GM18507 (cell line): ENCODE results near the gene DIPK1B.
"Not testable (repeated sequence)": the region's sequence is repeated elsewhere in the genome, so short reads cannot be mapped to it uniquely, and the experiment has no call there.

Source experiments
- DNase-seq: peaks from one replicate; pipeline ENCODE4 v3.0.0; 2011; ENCODE audit warnings: low read depth; ENCODE audit not compliant: insufficient read length; ENCODE audit errors: extremely low spot score
- FAIRE-seq: peaks from 2 replicates; lab custom pipeline; 2011; peaks lifted over from hg19 to GRCh38; lab: Jason Lieb, UNC

DIPK1B gene

DNA sequence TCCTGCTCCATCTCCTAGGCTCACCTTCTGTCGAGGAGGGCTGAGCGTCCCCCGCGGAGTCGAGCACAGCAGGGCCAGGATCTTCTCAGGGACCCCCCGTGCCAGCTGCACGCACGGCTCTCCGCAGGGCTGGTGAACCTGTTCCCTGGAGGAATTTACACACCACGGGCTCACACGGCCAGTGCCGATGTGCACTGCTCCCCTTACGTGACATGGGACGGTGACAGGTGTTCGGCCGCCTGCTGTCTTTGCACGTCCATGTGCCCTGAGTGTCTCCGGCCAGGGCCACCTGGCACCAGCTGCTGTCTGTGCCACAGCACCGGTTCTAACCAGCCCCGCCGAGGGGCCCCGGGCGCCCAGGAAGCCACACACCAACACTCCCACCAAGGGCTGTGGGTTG is 16.4 kb upstream of the DIPK1B start:
- no peak for FAIRE-seq
- DNase-seq: no peak

DNA sequence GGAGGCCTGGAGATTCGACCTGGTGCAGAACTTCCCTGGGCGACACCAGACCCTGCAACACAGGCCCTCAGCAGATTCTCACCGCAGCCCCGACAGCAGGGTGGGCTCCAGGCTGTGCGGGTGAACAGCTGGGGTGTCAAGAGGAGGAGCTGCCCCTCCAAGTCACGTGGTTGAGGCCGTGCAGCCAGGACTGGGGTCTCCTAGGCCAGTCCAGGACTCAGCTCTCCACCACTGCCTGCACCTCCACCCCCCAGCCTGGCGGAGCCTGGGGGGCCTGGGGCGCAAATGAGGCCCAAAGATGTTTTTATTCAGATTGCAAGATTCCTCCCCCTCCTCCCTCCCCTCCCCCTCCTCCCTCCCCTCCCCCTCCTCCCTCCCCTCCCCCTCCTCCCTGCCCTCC is 15.9 kb upstream of the DIPK1B start:
- DNase-seq: no peak
- no peak for FAIRE-seq

DNA sequence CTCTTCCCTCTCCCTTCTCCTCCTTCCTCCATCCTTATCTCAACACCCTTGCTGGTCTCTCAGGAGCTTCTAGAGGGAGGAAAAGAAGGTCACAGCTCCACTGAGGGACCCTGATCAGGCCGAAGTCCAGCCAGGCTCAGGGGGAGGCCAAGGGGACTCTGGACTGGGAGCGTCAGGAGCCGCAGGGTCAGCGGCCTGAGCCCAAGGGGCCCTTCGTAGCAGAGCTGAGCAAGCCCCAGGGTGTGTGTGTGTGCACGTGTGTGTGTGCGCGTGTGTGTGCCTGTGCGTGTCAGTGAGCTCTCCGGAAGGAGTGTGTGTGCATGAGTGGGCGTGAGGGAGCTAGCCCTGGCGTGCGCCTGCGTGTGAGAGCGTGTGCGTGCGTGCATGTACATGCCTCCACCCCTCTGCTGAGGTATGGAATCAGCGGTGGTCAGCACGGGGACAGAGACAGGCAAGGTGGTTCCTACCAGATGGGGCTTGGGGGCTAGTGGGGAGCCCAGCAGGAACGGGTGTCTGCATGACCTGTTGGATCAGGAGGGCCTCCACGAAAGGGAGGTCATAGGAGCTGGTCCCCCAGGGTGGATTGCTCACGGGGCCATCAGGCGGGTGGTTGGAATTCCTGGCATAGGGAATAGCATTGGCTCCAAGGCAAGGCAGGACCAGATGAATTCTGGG is 15.1 kb upstream of the DIPK1B start:
- FAIRE-seq: no peak
- DNase-seq: no peak

DNA sequence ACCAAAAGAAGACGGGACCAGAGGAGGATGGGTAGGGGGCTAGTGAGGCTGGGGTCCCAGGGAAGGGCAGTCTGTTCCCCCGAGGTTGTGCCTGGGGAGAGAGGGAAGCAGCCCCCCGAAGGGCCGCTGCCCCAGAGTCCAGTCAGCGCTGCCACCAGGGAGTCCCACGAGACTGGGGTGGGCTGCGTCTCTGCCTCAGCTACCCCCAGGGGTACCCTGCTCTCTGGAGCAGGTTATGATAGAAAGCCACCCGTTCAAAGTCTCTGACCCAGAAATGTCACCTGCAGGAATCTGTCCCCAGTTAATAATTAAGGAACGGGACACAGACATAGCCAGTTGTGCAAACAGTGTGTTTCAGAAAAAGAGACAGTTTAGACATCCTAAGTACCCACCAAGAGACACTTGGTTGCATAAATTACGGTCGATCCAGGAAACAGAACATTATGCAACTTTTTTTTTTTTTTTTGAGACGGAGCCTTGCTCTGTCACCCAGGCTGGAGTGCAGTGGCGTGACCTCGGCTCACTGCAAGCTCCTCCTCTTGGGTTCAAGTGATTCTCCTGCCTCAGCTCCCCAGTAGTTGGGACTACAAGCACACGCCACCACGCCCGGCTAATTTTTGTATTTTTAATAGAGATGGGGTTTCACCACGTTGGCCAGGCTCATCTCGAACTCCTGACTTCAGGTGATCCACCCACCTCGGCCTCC is 14.4 kb upstream of the DIPK1B start:
- FAIRE-seq: no peak
- no peak for DNase-seq

DNA sequence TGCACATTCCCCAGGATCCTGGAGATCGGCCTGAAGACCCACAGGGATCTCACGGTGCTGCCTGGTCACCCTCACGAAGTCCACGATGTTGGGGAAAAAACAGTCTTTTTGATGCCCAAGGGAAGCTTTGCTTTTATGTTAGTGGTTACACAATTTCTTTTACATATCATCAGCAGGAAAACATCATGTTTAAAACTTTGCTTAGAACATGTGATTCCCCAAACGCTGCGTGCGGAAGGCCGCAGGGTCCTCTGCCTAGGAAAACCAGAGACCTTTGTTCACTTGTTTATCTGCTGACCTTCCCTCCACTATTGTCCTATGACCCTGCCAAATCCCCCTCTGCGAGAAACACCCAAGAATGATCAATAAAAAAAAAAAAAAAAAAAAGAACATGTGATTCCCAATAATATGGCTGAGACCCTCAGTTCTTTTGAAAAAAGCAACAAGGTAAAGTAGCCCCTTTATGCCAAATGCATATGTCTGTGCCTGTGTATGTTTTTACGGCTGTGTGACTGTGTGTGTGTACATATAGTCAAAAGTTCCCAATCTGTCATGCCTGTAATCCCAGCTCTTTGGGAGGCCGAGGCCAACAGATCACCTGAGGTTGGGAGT is 13.6 kb upstream of the DIPK1B start:
- DNase-seq (no peak), FAIRE-seq (no peak)

DNA sequence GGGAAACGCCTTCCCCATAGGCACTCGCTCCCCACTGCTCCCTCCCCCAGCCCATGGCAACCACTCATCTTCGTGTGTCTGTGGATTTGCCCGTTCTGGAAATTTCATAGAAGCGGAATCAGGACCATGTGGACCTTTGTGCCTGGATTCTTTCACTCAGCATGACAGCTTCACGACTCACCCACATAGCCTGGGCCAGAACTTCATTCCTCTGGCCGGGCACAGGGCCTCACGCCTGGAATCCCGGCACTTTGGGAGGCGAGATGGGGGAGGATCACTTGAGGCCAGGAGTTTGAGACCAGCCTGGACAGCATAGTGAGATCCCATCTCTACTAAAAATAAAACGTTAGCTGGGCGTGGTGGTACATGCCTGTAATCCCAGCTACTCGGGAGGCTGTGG is 12.1 kb upstream of the DIPK1B start:
- FAIRE-seq (no peak), DNase-seq (no peak)

DNA sequence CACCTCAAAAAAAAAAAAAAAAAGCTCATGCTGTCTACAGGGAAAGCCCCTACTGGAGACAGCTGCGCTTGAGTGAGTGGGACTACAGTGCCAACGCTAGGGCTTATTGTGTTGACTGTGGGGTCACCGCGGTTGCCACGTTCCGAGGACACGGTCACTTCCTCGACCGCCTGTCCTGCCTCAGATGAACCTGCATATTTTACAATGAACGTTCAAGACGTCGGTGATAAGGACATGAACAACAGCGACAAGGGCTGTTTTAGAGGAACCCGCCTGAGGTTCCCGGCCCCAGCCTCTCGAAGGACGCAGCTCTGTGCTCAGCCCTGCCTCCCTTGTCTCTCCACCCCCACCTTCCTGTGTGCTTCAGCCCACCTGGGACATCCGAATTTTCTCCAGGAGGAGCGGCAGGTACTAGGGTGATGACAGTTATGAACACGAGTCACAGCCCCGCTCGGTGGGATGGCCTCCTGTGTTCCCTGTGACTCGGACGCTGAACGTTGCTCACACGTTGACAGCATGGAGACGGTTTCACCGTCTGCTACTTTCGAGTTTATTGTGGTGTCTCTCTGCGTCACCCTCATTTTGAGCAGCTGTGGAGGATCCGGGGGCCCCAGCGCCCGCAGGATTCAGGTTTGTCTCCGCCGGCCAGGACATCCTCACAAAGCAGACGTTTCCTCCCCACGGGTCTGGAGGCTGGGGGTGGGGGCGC is 11.3 kb upstream of the DIPK1B start:
- DNase-seq: peak; percentile 54
- FAIRE-seq: peak; percentile 64

DNA sequence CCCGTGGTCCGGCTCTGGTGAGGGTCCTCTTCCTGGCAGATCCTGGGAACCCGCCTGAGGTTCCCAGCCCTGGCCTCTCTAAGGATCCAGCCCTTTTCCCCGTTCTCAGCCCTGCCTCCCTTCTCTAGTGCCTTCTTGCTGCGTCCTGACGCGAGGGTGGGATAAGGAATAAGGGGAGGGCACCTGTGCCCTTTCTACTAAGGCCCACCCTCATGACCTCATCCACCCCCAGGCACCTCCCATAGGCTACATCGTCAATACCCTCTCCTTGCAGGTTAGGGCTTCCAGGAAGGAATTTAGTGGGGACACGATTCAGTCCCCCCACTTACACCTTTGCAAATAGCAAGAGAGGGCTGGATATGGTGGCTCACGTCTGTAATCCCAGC is 10.7 kb upstream of the DIPK1B start:
- FAIRE-seq: no peak
- no peak for DNase-seq

DNA sequence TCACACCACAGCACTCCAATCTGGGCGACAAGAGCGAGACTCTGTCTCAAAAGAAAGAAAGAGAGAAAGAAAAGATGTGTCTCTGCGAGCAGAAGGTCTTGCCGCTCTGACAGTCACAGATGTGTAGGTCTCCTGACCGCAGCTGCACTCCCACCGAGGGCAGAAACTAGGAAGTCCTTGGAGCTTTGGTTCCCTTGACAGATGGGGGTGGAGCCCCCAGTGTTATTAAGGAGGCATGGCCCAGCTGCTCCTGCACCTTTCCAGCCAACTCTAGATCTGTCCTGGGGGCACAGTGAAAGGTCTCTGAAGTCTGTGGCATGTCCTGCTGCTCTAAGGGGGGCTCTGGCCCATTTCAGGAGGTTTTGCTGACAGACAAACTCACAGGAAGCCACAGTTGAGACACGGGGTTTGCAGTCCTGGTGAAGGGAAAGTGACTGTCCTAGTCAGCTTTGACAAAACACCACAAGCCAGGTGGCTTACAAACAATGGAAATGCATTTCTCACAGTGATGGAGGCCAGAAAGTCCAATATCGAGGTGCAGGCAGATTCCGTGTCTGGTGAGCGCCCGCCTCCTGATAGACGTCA is 9.0 kb upstream of the DIPK1B start:
- DNase-seq (no peak), FAIRE-seq (no peak)

DNA sequence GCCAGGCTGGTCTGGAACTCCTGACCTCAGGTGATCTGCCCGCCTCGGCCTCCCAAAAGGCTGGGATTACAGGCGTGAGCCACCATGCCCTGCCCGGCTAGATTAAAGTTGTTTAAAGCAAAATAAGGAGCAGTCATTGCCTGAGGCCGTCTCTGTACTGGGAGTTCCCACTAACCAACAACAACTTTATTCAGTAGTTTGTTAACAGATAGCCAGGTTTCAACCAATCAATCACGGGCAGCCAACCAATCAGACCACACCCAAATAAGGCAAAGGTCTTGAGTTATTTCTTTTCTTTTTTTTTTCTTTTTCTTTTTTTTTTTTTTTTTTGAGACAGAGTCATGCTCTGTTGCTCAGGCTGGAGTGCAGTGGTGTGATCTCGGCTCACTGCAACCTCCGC is 7.6 kb upstream of the DIPK1B start:
- FAIRE-seq, DNase-seq: not testable (repeated sequence)

DNA sequence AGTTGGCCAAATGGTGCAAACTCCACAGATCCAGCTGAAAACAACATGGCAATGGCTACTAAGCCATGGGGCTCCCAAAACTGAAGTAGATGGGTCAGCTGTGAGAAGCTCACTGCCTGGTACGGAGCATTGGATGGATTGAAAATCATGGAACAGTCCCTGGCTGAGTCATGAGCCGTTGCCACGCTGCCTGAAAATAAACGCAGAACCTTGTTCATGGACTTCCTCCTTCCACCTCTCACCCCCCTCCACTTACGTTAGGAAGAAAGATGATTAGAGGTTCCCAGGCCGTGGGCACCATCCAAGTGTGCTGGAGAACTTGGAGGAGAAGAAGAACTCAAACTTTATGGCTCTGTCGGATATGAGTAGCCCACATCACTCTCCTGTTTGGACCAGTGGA is 6.8 kb upstream of the DIPK1B start:
- FAIRE-seq: no peak

DNA sequence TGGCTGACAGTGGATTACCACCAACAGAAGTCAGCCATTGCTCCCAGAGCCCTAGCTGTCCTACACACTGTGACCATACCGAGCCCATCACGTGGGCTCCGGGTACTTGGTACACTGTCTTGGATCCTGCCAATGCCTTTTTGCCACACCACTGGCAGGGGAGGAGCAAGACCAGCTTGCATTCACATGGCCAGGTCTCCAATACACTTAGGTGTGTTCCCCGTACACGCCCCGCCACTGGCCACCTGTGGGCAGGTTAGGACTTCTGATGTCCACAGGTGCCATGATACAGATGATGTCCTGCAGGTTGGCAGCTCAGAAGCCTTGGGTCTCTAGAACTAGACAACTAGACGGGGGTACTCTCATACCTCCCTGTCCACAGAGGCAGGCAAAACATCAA is 5.4 kb upstream of the DIPK1B start:
- FAIRE-seq (no peak), DNase-seq (no peak)

More for the DNA sequence above, 6.8 kb upstream of the DIPK1B start:
- no peak for DNase-seq

DNA sequence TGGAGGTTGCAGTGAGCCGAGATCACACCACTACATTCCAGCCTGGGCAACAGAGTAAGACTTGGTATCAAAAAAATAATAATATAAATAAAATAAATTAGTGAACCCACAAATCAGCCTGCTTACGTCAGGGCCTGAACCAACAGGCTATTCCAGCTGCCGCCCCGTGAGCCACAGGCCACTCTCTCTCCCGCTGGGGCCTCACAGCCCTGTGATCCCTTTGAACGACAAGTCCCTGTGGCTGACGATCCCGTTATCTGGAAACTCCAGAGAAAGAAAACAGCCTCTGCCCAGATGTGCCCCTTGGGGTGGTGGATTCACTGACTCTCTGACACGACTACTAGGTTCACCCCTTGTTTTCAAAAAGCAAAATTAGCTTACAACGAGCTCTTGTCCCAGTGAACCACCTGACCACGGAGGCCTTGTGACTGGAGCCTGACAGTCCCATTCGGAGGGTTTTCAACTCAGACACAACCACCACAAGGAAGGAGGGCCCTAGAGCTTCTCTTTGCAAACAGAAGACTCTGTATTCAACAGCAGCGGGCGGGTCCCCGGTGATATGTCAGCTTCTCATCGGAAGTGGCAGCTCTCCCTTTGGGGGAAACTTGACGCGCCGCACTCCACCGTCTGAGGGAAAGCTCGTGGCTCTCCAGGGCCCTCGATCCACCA is 4.4 kb upstream of the DIPK1B start:
- DNase-seq (no peak), FAIRE-seq (no peak)

DNA sequence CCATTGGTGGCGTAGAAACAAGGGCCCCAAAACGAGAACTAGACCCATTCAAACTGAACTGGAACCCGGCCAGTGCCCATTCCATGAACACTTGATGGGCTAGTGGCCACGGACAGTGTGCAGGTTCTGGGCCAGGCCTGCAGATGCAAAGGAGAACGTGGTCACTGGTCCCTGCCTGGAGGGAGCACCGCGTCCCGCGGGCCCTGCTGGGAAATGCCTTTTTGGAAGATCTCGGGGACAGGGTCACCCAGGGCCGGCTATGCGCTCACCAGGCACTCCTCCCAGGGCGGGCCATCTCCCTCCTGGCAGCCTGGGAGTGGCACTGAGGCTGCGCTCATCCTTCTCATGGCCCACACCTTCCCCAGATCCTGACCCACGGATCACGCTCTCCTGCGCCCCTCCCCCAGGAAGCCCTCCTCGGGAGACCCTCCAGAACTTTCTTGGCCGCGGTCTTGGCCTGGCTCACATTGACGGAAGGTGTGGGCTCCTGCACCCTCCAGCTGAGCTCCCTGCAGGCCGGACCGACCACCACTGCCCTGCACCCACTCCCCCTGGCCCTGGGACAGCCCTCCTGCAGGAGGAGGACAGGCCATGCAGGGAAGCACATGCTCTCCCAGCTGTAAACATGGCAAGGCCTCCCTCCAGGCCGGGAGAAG is 2.8 kb upstream of the DIPK1B start:
- FAIRE-seq: no peak

DNA sequence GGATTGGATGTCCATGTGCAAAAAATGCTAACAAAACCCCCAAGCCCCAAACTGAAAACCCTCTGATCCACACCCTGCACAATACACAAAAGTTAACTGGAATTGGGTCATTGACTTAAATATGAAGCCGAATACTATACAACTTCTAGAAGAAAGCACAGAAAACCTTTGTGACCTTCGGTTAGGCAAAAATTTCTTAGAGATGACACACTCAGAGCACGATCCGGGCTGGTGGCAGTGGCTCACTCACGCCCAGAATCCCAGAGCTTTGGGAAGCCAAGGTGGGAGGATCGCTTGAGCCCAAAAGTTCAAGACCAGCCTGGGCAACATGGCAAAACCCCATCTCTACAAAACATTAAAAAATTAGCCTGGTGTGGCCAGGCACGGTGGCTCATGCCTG is 1.8 kb upstream of the DIPK1B start:
- FAIRE-seq (no peak), DNase-seq (no peak)

More for the DNA sequence above, 2.8 kb upstream of the DIPK1B start:
- DNase-seq: no peak

DNA sequence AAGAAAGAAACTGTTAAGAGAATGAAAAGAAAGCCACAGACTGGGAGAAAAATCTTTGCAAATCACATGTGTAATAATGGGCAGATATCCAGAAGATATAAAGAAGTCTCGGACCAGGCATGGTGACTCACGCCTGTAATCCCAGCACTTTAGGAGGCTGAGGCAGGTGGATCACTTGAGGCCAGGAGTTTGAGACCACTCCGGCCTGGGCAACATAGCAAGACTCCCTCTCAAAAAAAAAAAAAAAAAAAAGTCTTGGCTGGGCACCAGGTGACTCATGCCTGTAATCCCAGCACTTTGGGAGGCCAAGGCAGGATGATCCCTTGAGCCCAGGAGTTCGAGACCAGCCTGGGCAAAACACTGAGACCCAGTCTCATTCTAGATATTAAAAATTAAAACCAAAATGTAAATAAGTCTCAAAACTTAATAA is 1.1 kb upstream of the DIPK1B start:
- FAIRE-seq, DNase-seq: not testable (repeated sequence)

DNA sequence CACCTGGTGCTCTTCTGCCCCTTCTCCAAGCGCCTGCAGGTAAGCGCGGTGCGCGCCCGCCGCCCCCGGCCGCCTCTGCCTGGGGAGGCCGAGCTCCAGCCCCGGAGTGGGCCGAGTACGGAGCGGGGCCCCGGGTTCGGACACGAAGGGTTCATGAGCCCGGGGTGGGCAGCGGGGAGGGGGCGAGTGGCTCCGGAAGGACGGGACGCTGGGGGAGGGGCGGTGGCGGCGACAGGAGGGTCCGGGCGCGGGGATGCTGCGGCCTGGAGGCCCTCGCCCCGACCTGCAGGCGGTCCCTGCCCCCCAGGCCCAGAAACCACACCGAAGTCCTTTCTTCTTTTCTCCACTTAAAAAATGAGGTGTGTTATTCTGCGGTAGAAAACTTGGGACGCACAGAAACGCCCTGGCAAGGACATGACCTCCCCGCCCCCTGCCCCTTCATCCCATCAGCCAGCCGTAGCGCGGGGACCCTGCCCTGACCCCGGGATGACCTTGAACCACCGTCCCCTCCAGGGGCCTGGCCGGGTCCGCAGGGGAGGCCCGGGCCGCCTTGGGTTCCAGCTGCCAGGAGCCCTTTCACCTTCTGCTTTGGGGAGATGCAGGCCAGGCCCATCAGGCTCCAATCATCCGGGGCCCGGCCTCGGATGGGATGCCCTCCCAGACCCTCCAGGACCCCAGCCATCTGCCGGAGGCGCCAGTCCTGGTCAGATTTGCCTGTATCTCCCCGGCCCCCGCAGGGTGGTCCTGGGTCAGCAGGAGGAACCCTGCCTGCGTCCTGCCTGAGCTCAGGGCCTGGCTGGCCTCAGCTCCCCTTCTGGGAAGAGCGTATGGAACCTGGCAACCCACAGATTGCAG is 545 bp downstream of the DIPK1B start:
- no peak for FAIRE-seq
- DNase-seq: no peak

DNA sequence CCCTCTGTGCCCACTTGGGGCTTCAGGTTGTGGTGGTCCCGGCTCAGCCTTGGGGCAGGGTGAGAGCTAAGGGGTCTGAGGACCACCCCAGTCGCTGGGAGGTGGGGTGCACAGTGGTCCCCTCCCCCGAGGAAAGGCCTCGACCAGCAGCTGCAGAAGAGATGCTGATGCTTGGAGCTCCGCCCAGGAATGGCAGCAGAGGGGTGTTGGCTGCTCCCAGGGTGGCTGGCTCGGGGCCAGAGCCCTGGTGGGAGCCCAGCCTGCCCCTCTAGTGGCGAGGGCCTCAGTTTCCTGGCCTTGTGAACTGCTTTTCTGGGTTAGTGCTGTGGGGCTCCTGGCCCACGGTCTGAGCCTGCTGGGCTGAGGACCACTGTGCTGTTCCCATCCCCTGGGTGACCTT is 1.2 kb downstream of the DIPK1B start:
- FAIRE-seq (no peak), DNase-seq (no peak)
